GM19193 (cell line): ENCODE results near the gene DAAM2.

Experiments
- POLR2A ChIP-seq: IDR thresholded peaks from 4 replicates; pipeline ENCODE4 v1.6.1; 2011; ENCODE audit not compliant: insufficient read depth, insufficient read length; ENCODE audit errors: extremely low read depth

Gene DAAM2

GRCh38 chr6:39843305-39844020 is 51.3 kb downstream of the DAAM2 start:
- TF ChIP-seq POLR2A = no peak

- no peak for TF ChIP-seq POLR2A
These were observed 52.7 kb downstream of the DAAM2 start for GRCh38 chr6:39844866-39845265.

- TF ChIP-seq POLR2A = no peak
These were observed 55.0 kb downstream of the DAAM2 start for GRCh38 chr6:39847221-39847620.

GRCh38 chr6:39848171-39848570 is 56.0 kb downstream of the DAAM2 start:
- TF ChIP-seq POLR2A = no peak

GRCh38 chr6:39849228-39849627 is 57.1 kb downstream of the DAAM2 start:
- no peak for TF ChIP-seq POLR2A

- TF ChIP-seq POLR2A = no peak
These were observed 57.6 kb downstream of the DAAM2 start for GRCh38 chr6:39849764-39850163.

GRCh38 chr6:39850736-39851297 is 58.6 kb downstream of the DAAM2 start:
- TF ChIP-seq POLR2A = no peak

GRCh38 chr6:39851331-39851730 is 59.2 kb downstream of the DAAM2 start:
- no peak for TF ChIP-seq POLR2A

GRCh38 chr6:39852324-39852723 is 60.1 kb downstream of the DAAM2 start:
- TF ChIP-seq POLR2A = no peak

- no peak for TF ChIP-seq POLR2A
These were observed 61.4 kb downstream of the DAAM2 start for GRCh38 chr6:39853604-39854003.

- no peak for TF ChIP-seq POLR2A
These were observed 63.3 kb downstream of the DAAM2 start for GRCh38 chr6:39855356-39855995.

GRCh38 chr6:39859025-39859424 is 66.8 kb downstream of the DAAM2 start:
- no peak for TF ChIP-seq POLR2A

- TF ChIP-seq POLR2A = no peak
These were observed 69.5 kb downstream of the DAAM2 start for GRCh38 chr6:39861663-39862062.

GRCh38 chr6:39865011-39865888 is 73.1 kb downstream of the DAAM2 start:
- no peak for TF ChIP-seq POLR2A

GRCh38 chr6:39867592-39867991 is 75.4 kb downstream of the DAAM2 start:
- no peak for TF ChIP-seq POLR2A
